Activated naive CD8-positive, alpha-beta T cell treated with anti-CD3 and anti-CD28 coated beads, Interleukin-2, amount 50 U/mL, for 24 hours (primary cell): Measurements from ENCODE around the gene GATD1.

Experiments
- ATAC-seq: fragments of 150-1000 bp; cut with Tn5 transposase; one replicate; pipeline ENCODE4 v1.10.0; 2021
- DNase-seq: peaks from one replicate; pipeline ENCODE4 v3.0.0; 2021
- H3K27ac Mint-ChIP-seq: one replicate; pipeline ENCODE4 v1.8.0; 2021; ENCODE audit warnings: mild to moderate bottlenecking, mixed read lengths
- H3K27me3 Mint-ChIP-seq: one replicate; pipeline ENCODE4 v1.8.0; 2021; ENCODE audit warnings: mixed read lengths
- H3K36me3 Mint-ChIP-seq: one replicate; pipeline ENCODE4 v1.8.0; 2021; ENCODE audit warnings: low read depth, mixed read lengths
- H3K4me1 Mint-ChIP-seq: one replicate; pipeline ENCODE4 v1.8.0; 2021; ENCODE audit warnings: mixed read lengths
- H3K4me3 Mint-ChIP-seq: one replicate; pipeline ENCODE4 v1.8.0; 2021; ENCODE audit warnings: mild to moderate bottlenecking, moderate library complexity, mixed read lengths
- H3K9me3 Mint-ChIP-seq: one replicate; pipeline ENCODE4 v1.8.0; 2021; ENCODE audit warnings: mixed read lengths

GATD1 gene

DNA sequence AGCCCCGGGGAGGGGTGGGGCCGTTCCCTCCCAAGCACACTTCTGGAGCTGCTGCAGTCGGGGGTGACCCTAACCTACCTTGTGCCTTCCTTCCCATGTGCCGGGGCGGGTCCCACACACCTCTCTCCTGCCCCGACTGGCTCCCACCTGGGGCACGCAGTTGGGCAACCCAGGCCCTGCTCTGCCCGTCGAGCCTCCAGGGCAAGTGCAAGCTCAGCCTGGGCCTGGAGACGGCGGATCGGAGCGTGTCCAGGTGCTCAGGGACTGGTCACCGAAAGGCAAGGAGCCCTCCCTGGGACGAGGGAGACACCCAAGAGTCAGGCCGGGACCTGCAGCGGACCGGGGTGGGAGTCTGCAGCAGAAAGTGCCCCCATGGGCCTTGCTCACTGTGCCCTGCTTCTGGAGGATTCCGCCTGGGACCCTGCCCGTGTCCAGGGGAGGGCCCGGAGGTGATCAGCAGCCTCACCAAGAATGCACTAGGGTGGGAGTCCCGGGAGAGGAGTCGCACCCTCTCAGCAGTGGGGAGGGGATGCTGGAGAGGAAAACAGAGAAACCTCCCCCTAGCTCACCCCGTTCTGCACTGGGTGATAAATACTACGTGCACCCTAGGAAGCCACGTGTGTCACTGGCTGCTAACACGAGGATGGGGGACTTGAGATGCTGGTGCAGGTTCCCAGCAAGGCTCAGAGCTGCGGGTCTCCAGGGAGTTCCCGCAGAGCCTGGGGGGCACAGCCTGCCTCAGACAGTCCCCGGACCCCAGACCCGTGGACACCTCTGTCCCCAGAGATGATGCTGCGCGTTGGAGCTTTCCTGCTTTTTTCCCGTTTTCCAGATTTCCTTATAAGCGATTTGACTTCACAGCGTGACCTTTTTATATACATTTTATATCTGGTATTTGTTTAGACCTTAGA, 5.2 kb upstream of the GATD1 start:
- Mint-ChIP-seq H3K4me3 (no peak overlapping the region), H3K27ac (no peak overlapping the region), H3K4me1 (peaks cover 7% of the 10 kb centered on the region), H3K27me3 (no peaks in the 10 kb centered on the region), H3K36me3 (no peaks in the 10 kb centered on the region), H3K9me3 (no peaks in the 10 kb centered on the region)
- ATAC-seq (no peak), DNase-seq (no peak)

DNA sequence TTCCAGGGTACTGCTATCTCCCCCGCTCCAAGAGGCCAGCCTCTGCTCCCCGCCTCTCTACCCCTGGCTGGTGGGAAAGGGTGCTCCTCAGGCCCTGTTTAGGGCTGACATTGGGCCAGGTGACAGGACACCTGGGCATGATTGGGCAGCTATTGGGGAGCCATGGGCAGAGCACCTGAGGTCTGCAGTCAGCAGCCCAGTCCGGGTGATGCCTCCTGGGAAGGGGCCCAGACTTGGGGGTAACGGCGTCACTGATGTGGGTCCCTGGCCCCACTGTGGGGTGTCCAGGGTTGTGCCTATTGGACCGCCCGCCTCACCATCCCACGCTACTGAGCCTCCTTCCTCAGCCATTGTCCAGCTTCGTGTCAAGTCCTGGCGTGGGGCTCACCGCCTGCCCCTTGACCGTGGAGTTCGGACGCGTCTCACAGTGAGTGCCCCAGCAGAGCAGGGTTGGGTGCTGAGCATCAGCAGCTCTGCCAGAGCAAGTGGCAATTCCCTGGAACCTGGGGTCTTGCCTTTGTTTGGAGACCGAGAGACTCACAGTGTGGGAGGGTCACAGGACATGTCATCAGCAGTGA, 2.8 kb upstream of the GATD1 start:
- no peak overlapping the region for H3K4me3 Mint-ChIP-seq
- H3K4me1 Mint-ChIP-seq, result peaks cover 19% of the 10 kb centered on the region
- no peak overlapping the region for H3K27ac Mint-ChIP-seq

DNA sequence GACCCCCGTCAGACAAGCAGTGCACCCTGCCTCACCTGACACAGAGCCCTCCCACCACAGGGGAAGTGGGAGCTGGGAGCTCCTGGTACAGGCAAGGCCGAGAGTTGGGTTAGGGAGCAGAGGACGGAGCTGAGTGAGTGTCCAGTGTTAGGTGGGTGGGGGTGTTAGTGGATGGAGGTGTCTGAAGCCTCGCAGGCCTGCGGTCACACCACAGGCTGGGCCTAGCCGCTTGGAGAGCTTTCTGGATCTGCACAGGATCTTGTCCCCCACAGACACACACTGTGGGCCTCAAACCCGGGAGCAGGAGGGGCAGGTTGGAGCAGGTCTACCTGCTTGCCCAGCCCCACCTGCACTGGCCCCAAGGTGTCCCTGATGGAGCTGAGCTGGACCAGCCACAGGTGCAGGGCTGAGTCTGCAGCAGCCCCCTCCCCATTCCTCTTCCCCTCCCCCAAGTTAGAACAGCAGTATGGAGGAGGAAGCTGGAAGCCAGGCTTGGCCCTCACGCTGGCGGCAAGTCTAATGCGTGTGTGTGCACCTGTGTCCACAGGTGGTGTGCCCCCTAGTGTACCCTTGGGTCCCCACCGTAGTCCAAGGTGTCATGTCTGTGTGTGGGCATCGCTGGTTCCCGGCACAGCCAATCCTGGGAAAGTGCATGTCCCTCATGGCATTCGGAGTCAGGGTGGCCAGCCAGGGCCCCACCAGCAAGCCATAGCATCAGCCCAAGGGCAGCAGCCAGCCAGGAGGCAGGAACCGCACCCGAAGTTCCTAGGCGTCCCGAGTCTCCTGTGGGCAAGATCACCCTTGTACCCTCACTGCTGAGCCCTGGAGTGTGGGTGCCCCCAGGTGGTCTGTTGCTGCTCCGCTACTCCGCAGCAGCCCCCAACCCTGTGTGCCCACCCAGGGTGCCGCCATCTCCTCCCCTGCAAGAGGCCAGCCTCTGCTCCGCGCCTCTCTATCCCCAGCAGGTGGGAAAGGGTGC, 2.0 kb upstream of the GATD1 start:
- Mint-ChIP-seq H3K9me3 (no peaks in the 10 kb centered on the region), H3K36me3 (peaks cover 6% of the 10 kb centered on the region), H3K4me1 (peaks cover 19% of the 10 kb centered on the region), H3K4me3 (peak overlapping the region; percentile 38), H3K27me3 (no peaks in the 10 kb centered on the region), H3K27ac (no peak overlapping the region)
- no peak for DNase-seq
- no peak for ATAC-seq

More for the DNA sequence above, 2.8 kb upstream of the GATD1 start:
- no peak for ATAC-seq
- DNase-seq, result no peak
- H3K36me3 Mint-ChIP-seq, result peaks cover 6% of the 10 kb centered on the region
- H3K9me3 Mint-ChIP-seq, result no peaks in the 10 kb centered on the region
- H3K27me3 Mint-ChIP-seq, result no peaks in the 10 kb centered on the region

DNA sequence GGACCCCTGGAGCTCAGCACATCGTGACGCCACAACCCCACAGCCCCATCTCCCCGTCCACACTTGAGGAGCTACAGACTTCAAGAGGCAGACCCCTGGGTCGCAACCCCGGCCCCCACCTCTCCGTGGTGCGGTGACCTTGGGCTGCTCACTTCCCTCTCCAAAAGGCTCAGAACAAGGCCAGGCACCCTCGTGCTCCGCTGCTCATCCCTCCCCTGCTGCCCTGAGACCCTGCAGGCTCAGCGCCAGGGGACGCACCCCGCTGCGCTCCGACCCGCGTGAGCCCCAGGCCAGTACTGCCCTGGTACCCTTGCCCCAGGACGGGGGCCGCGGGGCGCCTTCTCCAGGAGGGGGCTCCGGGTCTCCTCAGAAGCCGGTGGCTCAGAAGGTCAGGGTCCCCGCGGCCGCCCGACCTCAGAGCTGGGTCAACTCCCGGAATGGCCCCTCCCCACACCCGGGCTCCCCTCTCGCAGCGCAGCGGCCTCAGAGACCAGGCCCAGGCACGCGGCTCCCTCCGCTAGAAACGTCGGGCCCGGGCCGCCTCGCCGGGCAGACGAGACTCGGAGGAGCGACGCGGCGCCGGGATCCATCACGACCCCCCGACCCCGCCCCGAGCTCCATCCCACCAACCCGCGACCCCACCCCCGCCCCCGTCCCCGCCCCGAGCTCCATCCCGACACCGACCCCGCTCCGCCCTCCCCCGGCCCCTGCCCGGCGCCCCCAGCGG, 563 bp downstream of the GATD1 start:
- DNase-seq (peak; percentile 25), ATAC-seq (peak; percentile 24)
- Mint-ChIP-seq H3K4me3 (peak overlapping the region; percentile 87), H3K36me3 (peaks cover 6% of the 10 kb centered on the region), H3K4me1 (peaks cover 16% of the 10 kb centered on the region), H3K9me3 (no peaks in the 10 kb centered on the region), H3K27ac (peak overlapping the region; percentile 86), H3K27me3 (no peaks in the 10 kb centered on the region)

DNA sequence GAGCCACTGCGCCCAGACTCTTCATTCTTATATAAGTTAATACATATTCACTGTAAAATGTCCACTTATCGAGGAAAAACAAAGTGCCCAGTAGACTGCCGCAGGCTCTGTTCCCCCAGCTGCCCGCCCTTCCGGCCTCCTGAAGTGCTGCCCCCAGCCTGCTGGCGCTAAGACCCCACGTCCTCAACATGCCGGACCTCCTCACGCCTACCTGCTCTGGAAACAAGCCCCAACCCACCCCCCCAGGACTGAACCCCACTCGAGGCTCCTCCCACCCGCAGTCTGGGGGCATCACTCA, 1.1 kb downstream of the GATD1 start:
- Mint-ChIP-seq H3K4me3 (peak overlapping the region; percentile 87), H3K9me3 (no peaks in the 10 kb centered on the region), H3K36me3 (peaks cover 6% of the 10 kb centered on the region), H3K27ac (peak overlapping the region; percentile 86), H3K4me1 (peaks cover 16% of the 10 kb centered on the region), H3K27me3 (no peaks in the 10 kb centered on the region)
- no peak for ATAC-seq
- no peak for DNase-seq

DNA sequence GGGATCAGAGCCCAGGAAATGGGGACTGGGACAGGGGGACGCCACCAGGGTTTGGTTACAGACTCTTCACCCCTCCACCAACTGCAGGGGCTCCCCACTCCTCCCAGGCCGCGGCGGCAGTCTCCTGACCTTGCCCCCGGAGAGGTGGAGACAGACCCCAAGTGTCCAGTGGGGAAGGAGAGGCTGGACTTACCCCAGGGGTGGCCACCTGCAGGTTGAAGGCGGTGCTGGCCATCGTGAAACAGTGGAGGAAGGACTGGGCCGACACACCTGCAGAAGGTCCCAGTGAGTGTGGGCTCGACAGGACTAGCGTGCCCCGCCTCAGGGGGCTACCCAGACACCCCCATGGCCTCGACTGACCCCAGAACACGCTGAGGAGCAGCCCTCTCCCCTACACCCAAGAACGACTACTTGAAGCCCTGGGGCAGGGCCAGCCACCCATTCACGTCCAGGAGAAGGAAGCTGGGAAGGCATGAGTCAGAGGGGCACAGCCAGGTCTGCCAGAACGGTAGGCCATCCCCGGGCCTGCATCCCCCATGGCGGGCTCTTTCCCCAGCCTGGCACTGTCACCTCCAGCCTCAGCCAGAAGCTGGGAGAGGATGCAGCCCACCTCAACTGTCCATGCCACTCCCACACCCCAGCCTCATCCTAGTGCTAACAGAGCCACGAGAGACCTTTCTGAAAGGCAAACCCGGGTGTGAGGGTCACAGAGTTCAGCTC, 2.3 kb downstream of the GATD1 start:
- Mint-ChIP-seq H3K4me3 (peak overlapping the region; percentile 87), H3K4me1 (peaks cover 16% of the 10 kb centered on the region), H3K36me3 (peaks cover 6% of the 10 kb centered on the region), H3K27me3 (no peaks in the 10 kb centered on the region), H3K27ac (no peak overlapping the region), H3K9me3 (no peaks in the 10 kb centered on the region)
- DNase-seq (no peak), ATAC-seq (no peak)

DNA sequence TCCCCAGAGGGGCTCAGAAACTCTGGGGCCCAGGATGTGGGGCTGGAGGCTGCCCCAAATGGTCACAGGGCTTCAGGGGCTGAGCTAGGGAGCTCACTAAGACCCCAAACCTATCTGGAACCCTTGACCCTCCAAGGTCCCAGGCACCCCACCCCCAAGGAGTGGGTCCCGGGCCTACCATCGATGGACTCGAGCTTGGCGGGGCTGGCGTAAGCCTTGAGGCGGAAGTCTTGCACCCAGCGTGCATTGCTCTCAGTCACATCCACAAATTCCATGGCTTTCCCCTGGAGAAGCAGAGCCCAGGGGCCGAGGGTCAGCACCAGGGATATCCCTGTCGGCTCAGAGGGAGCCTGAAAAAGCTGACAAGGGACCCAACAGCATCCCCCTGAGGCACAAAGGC, 3.5 kb downstream of the GATD1 start:
- ATAC-seq (no peak), DNase-seq (no peak)
- Mint-ChIP-seq H3K9me3 (no peaks in the 10 kb centered on the region), H3K4me3 (no peak overlapping the region), H3K27me3 (no peaks in the 10 kb centered on the region), H3K4me1 (peaks cover 16% of the 10 kb centered on the region), H3K27ac (no peak overlapping the region), H3K36me3 (peaks cover 8% of the 10 kb centered on the region)

DNA sequence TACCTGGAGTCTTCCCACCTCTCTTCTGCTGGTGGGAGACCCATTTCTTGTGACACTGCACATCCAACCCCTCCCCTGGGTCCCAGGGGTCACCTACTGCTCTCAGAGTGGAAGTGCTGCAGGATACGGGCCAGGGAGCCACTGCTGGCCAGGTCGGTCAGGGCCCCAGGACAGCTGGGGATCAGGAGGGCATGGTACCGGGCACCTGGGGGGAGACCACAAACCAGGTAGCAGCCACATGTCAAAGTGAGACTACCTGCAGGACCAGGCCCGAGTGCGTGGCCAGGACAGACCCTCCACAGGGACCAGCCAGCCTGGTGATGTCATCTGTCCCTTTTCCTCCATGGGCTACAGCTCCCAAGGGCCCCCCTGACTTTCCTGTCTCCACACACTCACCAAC, 3.9 kb downstream of the GATD1 start:
- Mint-ChIP-seq H3K27me3 (no peaks in the 10 kb centered on the region), H3K36me3 (peaks cover 8% of the 10 kb centered on the region), H3K27ac (no peak overlapping the region), H3K4me3 (no peak overlapping the region), H3K4me1 (peaks cover 16% of the 10 kb centered on the region), H3K9me3 (no peaks in the 10 kb centered on the region)
- no peak for ATAC-seq
- DNase-seq, result no peak

DNA sequence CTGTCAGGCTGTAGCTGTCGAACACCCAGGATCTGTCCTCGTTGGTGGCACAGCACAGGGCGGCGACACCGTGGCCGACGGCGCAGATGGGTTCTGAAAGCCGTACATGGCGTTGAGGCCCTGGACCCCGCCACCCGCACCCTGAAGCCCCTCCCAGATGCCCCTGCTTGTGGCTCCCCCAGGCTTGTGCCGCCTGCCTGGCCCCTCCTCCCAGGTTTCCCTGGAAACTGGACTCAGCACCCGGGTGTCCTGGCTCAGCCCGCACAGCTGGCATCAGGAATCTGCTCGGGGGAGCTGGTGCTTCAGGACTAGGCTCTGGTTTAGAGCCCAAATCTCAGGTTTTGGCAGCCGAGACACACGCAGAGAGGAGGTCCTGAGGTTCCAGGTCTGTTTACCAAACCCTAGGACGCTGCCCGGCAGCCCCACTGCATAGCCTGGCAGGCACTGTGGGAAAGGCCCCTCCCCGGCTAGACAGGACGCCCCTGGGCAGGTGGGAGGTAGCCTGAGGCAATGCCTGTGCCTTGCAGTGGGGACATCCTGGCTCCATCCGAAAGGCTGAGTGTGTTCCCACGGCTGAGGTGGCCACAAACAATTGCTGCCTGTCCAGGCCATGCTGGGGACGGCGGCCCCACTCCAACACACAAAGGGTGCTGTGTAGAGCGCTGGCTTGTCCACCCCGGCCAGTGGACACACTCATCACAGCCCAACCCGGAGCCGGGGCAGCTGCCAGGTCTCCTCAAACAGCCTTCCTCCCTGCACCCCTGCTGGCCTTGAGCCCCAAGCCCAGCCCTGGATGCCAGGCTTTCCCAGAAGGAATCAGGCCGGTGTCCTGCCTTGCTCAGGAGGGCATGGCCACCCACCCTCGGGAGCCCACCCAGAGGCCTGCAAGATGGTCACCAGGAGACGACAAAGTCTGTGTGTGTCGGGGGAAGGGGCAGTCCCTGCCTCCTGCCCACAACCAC, 4.6 kb downstream of the GATD1 start:
- Mint-ChIP-seq H3K4me1 (peaks cover 12% of the 10 kb centered on the region), H3K36me3 (peaks cover 12% of the 10 kb centered on the region), H3K27me3 (no peaks in the 10 kb centered on the region), H3K27ac (no peak overlapping the region), H3K9me3 (no peaks in the 10 kb centered on the region), H3K4me3 (no peak overlapping the region)
- no peak for DNase-seq
- no peak for ATAC-seq

DNA sequence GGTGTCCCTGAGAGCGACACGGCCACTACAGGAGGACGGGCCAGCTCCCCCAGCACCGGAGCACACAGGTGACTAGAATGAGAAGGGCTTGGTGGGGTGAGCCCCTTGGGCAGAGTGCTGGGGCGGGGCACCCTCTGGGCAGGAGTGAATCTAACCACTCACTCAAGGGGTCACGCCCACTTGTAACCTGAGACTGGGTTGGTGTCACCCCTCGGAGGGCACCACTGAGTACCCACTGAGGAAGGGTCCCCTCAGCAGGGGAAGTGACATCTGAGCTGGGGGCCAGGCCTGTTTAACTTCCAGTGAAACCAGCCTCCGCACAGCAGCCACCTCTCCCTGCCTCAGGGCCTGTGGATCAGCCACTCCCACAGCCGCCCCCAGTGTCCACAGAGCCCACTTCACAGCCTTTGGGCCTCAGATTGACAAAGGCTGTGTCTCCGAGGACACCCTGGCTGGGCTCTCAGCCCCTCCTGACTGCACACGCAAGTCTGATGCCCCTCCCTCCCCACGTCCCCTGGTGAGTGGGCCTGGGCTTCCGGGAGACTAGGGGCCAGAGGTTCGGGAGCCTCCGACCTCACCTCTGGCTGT, 5.6 kb downstream of the GATD1 start:
- Mint-ChIP-seq H3K27me3 (no peaks in the 10 kb centered on the region), H3K4me1 (peaks cover 12% of the 10 kb centered on the region), H3K27ac (no peak overlapping the region), H3K36me3 (peaks cover 12% of the 10 kb centered on the region), H3K9me3 (no peaks in the 10 kb centered on the region), H3K4me3 (no peak overlapping the region)
- ATAC-seq (no peak), DNase-seq (no peak)

DNA sequence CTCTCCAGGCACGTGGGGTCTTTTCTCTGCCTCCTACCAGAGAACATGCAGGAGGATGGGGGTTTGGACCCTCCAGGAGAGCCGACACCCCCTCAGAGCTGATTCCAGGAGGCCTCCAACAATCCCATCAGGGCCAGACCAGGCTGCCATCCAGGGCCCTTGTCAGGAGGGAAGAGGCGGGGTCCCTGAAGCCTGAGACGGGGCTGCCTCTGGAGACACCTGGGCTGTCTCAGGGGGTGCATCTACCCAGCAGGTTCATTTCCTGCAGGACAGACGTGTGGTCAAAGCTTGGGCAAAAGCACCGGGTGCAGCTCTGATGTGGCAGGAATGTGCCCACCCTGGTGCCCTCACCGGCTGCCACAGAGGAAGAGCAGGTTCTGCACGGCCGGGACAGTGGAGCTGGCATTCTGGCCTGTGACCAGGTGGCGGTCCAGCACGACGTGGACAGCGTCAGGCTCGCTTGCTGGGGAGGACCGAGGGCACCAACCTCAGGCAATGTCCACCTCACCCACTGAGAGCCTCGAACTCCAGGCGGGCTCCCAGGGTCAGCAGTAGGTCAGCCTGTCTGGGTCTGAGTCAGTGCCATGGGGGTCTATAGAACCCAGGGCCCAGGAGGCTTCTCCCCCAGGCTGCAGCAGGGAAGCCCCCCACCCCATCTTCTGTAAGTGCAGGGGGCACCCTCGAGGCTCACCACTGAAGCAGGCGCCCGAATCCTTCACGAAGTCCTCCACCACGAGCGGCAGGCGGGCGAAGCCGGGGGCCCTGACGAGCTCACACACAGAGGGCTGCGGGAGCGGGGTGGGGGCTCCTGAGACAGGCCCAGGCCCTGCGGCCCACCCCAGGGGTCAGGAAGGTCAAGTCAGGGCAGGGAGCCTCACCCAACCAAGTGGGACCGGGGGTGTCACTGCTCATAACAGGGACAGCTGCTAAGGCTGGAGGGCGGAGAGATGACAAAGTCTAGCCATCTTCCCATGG, 6.4 kb downstream of the GATD1 start:
- no peak for DNase-seq
- peaks cover 7% of the 10 kb centered on the region for H3K4me1 Mint-ChIP-seq
- no peak overlapping the region for H3K27ac Mint-ChIP-seq
- H3K4me3 Mint-ChIP-seq, result no peak overlapping the region
- no peaks in the 10 kb centered on the region for H3K9me3 Mint-ChIP-seq
- no peak for ATAC-seq
- no peaks in the 10 kb centered on the region for H3K27me3 Mint-ChIP-seq
- peaks cover 14% of the 10 kb centered on the region for H3K36me3 Mint-ChIP-seq
